Astrocyte of the spinal cord (primary cell): ENCODE results near the gene GGN.
A peak's percentile ranks its signal among the peaks of the same experiment; 100 is the strongest.

ENCODE experiments used
- DNase-seq: peaks from one replicate; pipeline ENCODE4 v3.0.0; 2011; ENCODE audit warnings: low read depth, low spot score
- H3K4me3 ChIP-seq: 2 replicates; pipeline ENCODE4 v1.5.1; 2011; ENCODE audit warnings: low read depth, mild to moderate bottlenecking, low read length, moderate library complexity
- in situ Hi-C: cut with HindIII; loops from 2 replicates; pipeline ENCODE4 v1.10.0; 2017; ENCODE audit warnings: low sequenced_read_pairs
- TF ChIP-seq, protein P1 (sequence below): IDR thresholded peaks from 2 replicates; pipeline ENCODE4 v1.5.1; 2012; ENCODE audit warnings: low read depth, mild to moderate bottlenecking, low read length, inconsistent platforms

GGN gene

GRCh38 chr19:38402967-38403674 is 15.3 kb upstream of the GGN start, which contains the start of gene FAM98C:
FAM98C (plus strand) TSS chr19:38403093; CDS start chr19:38403154, 61 bp downstream.
- H3K4me3 ChIP-seq: peak within 1 kb of the TSS; percentile 78
- TF ChIP-seq, protein P1, sequence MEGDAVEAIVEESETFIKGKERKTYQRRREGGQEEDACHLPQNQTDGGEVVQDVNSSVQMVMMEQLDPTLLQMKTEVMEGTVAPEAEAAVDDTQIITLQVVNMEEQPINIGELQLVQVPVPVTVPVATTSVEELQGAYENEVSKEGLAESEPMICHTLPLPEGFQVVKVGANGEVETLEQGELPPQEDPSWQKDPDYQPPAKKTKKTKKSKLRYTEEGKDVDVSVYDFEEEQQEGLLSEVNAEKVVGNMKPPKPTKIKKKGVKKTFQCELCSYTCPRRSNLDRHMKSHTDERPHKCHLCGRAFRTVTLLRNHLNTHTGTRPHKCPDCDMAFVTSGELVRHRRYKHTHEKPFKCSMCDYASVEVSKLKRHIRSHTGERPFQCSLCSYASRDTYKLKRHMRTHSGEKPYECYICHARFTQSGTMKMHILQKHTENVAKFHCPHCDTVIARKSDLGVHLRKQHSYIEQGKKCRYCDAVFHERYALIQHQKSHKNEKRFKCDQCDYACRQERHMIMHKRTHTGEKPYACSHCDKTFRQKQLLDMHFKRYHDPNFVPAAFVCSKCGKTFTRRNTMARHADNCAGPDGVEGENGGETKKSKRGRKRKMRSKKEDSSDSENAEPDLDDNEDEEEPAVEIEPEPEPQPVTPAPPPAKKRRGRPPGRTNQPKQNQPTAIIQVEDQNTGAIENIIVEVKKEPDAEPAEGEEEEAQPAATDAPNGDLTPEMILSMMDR: peak; percentile 85
- peak; percentile 97 for DNase-seq
- in situ Hi-C loops: no loop called here

GRCh38 chr19:38402623-38402966 is 14.8 kb upstream of the GGN start:
- peak overlapping the region; percentile 43 for H3K4me3 ChIP-seq
- in situ Hi-C loops: no loop called here
- no peak for DNase-seq
- TF ChIP-seq, protein P1: no peak

DNA sequence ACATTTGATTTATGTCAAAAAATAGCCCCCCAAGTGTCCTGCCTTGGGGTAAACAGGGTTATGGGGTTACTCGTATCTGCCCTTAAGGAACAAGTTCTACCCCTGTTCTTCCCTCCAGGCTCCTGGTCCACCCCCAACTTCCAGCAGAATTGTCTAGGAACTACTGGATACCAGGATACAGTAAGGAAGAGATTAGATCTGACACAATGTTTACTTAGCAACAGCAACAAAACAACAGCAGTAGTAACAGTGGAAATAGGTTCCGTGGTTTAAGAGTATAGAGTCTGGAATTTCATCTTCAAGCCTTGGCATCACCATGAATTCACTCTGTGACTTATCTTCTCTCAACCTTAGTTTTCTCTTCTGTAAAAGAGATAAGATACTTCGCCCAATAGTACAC is 13.3 kb upstream of the GGN start:
- in situ Hi-C loops: no loop called here
- TF ChIP-seq, protein P1: no peak
- DNase-seq: peak; percentile 49
- no peak overlapping the region for H3K4me3 ChIP-seq

- in situ Hi-C loops: no loop called here
- DNase-seq: no peak
- no peak overlapping the region for H3K4me3 ChIP-seq
- TF ChIP-seq, protein P1: no peak
Measured at GRCh38 chr19:38400361-38400760, 12.5 kb upstream of the GGN start.

- in situ Hi-C loops: no loop called here
- DNase-seq: no peak
- no peak overlapping the region for H3K4me3 ChIP-seq
- TF ChIP-seq, protein P1: no peak
Measured at GRCh38 chr19:38399537-38399936, 11.7 kb upstream of the GGN start.

DNA sequence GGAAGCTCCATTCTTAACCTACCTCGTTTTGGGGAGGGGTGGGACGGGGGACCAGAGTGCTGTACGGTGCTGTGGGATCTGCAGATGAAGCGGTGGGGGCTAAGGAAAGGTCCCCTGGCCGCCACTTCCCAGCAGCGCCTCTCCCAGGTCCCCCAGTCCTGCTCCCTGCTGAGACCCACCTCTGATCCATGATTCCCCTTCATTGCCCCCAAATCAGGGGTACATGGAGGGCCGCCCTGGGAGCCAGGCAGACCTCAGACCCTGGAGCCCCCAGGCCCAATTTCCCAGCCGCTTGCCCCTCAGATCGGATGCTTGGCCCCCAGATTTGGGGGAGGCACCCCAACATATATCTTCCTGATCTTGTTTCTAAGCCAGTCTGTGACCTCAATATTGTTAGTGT is 11.2 kb upstream of the GGN start:
- DNase-seq: no peak
- in situ Hi-C loops: no loop called here
- no peak overlapping the region for H3K4me3 ChIP-seq
- TF ChIP-seq, protein P1: no peak
